ENCODE measurements around the gene TNN.

DNA sequence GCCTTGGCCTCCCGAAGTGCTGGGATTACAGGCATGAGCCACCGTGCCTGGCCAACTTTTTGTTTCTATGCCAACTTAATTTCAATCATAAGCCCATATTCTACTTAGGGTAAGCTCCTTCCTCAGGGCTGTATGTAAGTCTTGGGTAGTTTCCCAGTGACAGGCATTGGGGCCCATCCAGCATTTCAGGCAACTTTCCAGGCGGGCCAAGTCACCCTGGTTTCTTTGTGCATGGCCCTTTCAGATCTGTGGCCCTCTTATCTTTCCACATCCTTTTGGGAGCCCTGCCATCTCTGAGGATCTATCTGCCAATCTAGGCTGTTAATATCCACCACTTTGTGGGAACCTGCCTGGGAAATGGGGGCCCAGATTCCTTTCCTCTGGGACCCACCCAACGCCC, 58.7 kb downstream of the TNN start:
- TF ChIP-seq POLR2AphosphoS5 (IDR thresholded peaks at IDR 0.05) (no peak), POLR2A (IDR thresholded peaks at IDR 0.05) (no peak)
- TF ChIP-seq, protein P1, sequence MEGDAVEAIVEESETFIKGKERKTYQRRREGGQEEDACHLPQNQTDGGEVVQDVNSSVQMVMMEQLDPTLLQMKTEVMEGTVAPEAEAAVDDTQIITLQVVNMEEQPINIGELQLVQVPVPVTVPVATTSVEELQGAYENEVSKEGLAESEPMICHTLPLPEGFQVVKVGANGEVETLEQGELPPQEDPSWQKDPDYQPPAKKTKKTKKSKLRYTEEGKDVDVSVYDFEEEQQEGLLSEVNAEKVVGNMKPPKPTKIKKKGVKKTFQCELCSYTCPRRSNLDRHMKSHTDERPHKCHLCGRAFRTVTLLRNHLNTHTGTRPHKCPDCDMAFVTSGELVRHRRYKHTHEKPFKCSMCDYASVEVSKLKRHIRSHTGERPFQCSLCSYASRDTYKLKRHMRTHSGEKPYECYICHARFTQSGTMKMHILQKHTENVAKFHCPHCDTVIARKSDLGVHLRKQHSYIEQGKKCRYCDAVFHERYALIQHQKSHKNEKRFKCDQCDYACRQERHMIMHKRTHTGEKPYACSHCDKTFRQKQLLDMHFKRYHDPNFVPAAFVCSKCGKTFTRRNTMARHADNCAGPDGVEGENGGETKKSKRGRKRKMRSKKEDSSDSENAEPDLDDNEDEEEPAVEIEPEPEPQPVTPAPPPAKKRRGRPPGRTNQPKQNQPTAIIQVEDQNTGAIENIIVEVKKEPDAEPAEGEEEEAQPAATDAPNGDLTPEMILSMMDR (IDR thresholded peaks at IDR 0.05), result no peak

Measured in stomach (tissue), 4 donors.